Suprapubic skin (tissue), 4 donors: ENCODE data around the gene RCAN2. TPM values are rescaled to one million over a fixed set of nuclear protein-coding genes. Genes with fewer than 3 reads are reported as not detected.
A peak's percentile ranks its signal among the peaks of the same experiment; 100 is the strongest.

Experiments used
- DNase-seq, 2 donors: peaks; one replicate each; pipeline ENCODE4 v3.0.0-alpha.2; 2019; ENCODE audit warnings: low spot score in 2 of 2
- H3K27ac ChIP-seq: fragments of 200-600 bp; sonication (generic); one replicate; pipeline ENCODE4 v1.5.1; 2019
- H3K27me3 ChIP-seq: fragments of 200-600 bp; sonication (generic); one replicate; pipeline ENCODE4 v1.5.1; 2019
- H3K36me3 ChIP-seq: fragments of 200-600 bp; sonication (generic); one replicate; pipeline ENCODE4 v1.5.1; 2019
- H3K4me1 ChIP-seq: fragments of 200-600 bp; sonication (generic); one replicate; pipeline ENCODE4 v1.5.1; 2019
- H3K4me3 ChIP-seq: fragments of 200-600 bp; sonication (generic); one replicate; pipeline ENCODE4 v1.5.1; 2019; ENCODE audit warnings: mild to moderate bottlenecking
- H3K9me3 ChIP-seq: fragments of 200-600 bp; sonication (generic); one replicate; pipeline ENCODE4 v1.5.1; 2019
- EP300 ChIP-seq: sonication (generic); formaldehyde crosslinking; IDR thresholded peaks from one replicate; pipeline ENCODE4 v1.6.1; 2017; ENCODE audit warnings: antibody characterized with exemption
- POLR2A ChIP-seq, 2 donors: fragments of 450-650 bp; IDR thresholded peaks; one replicate each; pipeline ENCODE4 v1.6.1; 2017; ENCODE audit warnings: antibody characterized with exemption in 2 of 2, mild to moderate bottlenecking in 2 of 2, moderate library complexity in 2 of 2
- POLR2AphosphoS5 ChIP-seq, 3 donors: sonication (generic); formaldehyde crosslinking; IDR thresholded peaks; one replicate each; pipeline ENCODE4 v1.6.1; 2017; ENCODE audit warnings: antibody characterized with exemption in 3 of 3
- WGBS: methylation state at CpG from one replicate; pipeline ENCODE4 v1.1.5; 2018; 5-methylcytosine and 5-hydroxymethylcytosine counted together
- total RNA-seq, 4 donors: library from RNA; depleted of rRNA; stranded (reverse); fragments of >200 nt; gene quantifications; one replicate each; pipeline ENCODE4 v1.1.0, GENCODE V29; 2016
- TF ChIP-seq, protein P1 (sequence below), 2 donors: fragments of 200-600 bp in 1 of 2; fragments of 450-650 bp in 1 of 2; sonication (generic) in 1 of 2; IDR thresholded peaks; one replicate each; pipeline ENCODE4 v1.5.1; 2016 to 2019; ENCODE audit warnings: antibody characterized with exemption in 2 of 2, mild to moderate bottlenecking in 1 of 2, moderate library complexity in 1 of 2

RCAN2 gene
- total RNA-seq, 4 donors from 2014 or later: 6.7 to 15.3 (median 13.8) TPM

GRCh38 chr6:46329568-46329967 lies 161.7 kb downstream of the RCAN2 start:
- DNase-seq: no peak
- peaks cover 6% of the 10 kb centered on the region for H3K4me1 ChIP-seq
- no peak overlapping the region for H3K27ac ChIP-seq
- WGBS: 45% methylated on average over 2 of the region's 2 CpGs
- no peak for TF ChIP-seq EP300
- TF ChIP-seq POLR2AphosphoS5 (IDR thresholded peaks at IDR 0.05): no peak
- no peak for TF ChIP-seq POLR2A (IDR thresholded peaks at IDR 0.05)
- TF ChIP-seq, protein P1, sequence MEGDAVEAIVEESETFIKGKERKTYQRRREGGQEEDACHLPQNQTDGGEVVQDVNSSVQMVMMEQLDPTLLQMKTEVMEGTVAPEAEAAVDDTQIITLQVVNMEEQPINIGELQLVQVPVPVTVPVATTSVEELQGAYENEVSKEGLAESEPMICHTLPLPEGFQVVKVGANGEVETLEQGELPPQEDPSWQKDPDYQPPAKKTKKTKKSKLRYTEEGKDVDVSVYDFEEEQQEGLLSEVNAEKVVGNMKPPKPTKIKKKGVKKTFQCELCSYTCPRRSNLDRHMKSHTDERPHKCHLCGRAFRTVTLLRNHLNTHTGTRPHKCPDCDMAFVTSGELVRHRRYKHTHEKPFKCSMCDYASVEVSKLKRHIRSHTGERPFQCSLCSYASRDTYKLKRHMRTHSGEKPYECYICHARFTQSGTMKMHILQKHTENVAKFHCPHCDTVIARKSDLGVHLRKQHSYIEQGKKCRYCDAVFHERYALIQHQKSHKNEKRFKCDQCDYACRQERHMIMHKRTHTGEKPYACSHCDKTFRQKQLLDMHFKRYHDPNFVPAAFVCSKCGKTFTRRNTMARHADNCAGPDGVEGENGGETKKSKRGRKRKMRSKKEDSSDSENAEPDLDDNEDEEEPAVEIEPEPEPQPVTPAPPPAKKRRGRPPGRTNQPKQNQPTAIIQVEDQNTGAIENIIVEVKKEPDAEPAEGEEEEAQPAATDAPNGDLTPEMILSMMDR (IDR thresholded peaks at IDR 0.05): no peak
- no peak overlapping the region for H3K4me3 ChIP-seq
- H3K36me3 ChIP-seq: no peaks in the 10 kb centered on the region
- no peaks in the 10 kb centered on the region for H3K9me3 ChIP-seq
- no peaks in the 10 kb centered on the region for H3K27me3 ChIP-seq

DNA sequence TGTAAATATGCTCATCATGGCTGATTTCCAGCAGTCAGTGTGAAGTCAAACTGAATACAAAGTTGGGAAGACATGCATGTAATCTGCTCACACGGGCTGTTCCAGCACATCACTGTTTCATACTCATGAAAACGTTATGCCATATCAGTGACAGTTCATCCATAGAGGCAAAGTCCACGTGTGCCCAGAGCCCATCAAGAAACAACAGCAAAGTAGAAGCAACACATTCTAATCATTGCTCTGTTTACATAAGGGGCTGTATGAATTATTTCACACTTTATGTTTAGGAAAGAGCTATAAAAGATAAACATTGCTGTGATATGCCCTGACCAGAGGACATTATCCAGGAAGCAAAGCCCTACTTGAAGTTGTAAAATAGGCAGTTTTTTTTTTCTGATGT lies 163.5 kb downstream of the RCAN2 start:
- TF ChIP-seq POLR2AphosphoS5 (IDR thresholded peaks at IDR 0.05): no peak
- H3K4me1 ChIP-seq: peaks cover 10% of the 10 kb centered on the region
- no peaks in the 10 kb centered on the region for H3K27me3 ChIP-seq
- no peak overlapping the region for H3K27ac ChIP-seq
- 57% methylated on average over 3 of the region's 3 CpGs for WGBS
- DNase-seq: no peak
- no peak overlapping the region for H3K4me3 ChIP-seq
- no peaks in the 10 kb centered on the region for H3K36me3 ChIP-seq
- no peaks in the 10 kb centered on the region for H3K9me3 ChIP-seq

DNA sequence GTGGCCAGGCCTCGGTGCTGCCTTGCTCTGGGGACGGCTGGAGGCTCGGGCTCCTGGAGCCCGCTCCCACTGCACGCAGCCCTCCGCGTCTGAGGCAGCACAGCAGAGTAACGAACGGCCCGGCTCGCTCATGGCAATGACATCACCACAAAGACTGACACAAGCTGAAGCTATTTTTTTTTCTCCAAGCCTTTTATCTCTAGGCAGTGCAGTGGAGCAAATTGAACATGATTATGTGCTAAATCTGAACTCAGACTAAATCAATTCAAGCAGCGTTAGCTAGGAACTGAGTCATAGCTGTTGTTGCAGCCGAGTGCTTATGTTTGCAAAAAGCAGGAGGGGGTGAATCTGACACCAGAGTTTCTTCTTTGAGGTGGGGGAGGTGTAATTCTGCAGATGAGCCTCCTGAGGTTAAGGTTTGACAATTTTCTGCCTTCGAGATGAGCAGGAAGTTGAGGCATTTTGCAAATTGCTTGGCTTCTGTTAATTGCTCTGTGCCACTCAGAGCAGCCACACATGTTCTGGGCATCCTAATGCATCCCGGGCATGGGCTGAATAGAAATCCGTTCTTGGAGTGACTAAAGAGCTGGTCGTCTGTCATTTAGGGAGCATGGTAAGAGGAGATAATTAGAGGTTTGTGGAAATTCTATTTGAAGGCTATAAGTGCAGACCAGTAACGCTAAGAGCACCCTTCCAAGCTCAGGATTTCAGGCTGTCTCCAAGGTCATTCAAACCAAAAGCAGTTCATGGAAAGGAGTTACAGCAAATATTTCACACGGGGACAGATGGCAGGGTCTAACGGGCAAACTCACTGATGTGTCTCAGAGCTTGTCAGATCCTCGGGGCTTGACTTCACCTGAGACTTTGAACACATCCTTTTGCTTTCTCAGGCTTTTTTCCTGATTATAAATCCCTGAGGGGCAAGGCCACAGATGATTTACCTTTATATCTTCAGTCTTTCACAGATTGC lies 165.4 kb downstream of the RCAN2 start:
- Histone ChIP-seq H3K9me3 (no peaks in the 10 kb centered on the region), H3K4me3 (no peak overlapping the region), H3K4me1 (peaks cover 14% of the 10 kb centered on the region), H3K27ac (no peak overlapping the region), H3K27me3 (no peaks in the 10 kb centered on the region), H3K36me3 (no peaks in the 10 kb centered on the region)
- 68% methylated on average over 21 of the region's 21 CpGs for WGBS
- peak in 1 of 2 donors; percentile 79 for DNase-seq
- TF ChIP-seq POLR2A (IDR thresholded peaks at IDR 0.05): no peak
- no peak for TF ChIP-seq POLR2AphosphoS5 (IDR thresholded peaks at IDR 0.05)
- no peak for TF ChIP-seq EP300

GRCh38 chr6:46324706-46325105 lies 166.5 kb downstream of the RCAN2 start:
- H3K27ac ChIP-seq: no peak overlapping the region
- DNase-seq: no peak
- H3K27me3 ChIP-seq: no peaks in the 10 kb centered on the region
- TF ChIP-seq EP300: no peak
- no peaks in the 10 kb centered on the region for H3K36me3 ChIP-seq
- no peak overlapping the region for H3K4me3 ChIP-seq
- whole genome bisulfite sequencing: 82% methylated on average over 2 of the region's 2 CpGs
- H3K9me3 ChIP-seq: no peaks in the 10 kb centered on the region
- peaks cover 14% of the 10 kb centered on the region for H3K4me1 ChIP-seq

GRCh38 chr6:46323966-46324622 lies 167.2 kb downstream of the RCAN2 start:
- H3K27ac ChIP-seq: no peak overlapping the region
- WGBS: 74% methylated on average over 3 of the region's 3 CpGs
- TF ChIP-seq POLR2A (IDR thresholded peaks at IDR 0.05) (no peak), EP300 (no peak), POLR2AphosphoS5 (IDR thresholded peaks at IDR 0.05) (no peak)
- TF ChIP-seq, protein P1 (IDR thresholded peaks at IDR 0.05): no peak
- H3K27me3 ChIP-seq: no peaks in the 10 kb centered on the region
- H3K9me3 ChIP-seq: no peaks in the 10 kb centered on the region
- H3K4me1 ChIP-seq: peaks cover 14% of the 10 kb centered on the region
- H3K36me3 ChIP-seq: no peaks in the 10 kb centered on the region
- no peak for DNase-seq
- H3K4me3 ChIP-seq: no peak overlapping the region

DNA sequence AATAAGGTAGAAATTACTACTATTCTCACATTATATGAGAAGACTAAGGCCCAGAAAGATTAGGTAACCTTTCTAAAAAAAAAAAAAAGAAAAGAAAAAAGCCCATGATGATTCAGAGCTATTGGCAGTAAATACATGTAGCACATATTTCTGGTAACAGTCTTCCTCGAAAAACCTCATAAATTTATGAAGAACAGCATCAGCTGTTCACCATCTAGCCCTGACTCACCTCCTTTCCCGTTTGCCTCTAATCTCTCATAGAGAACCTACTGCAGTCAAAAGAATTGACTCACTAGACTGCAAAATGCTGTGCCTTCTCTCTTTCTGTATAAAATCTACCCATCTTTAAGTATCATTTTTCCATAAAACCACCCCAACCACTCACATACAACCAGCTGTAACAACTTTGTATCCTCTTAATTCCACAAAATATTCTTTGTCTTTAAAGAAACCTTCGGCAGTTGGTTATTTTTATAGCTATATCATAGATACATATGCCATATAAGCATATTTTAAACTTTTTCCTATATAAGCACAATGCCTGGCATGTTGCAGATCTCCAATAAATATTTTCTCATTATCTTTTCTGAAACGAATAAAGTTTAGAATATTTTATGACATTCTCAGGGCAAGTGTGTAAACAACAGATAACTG lies 167.8 kb downstream of the RCAN2 start:
- Histone ChIP-seq H3K4me3 (no peak overlapping the region), H3K4me1 (peaks cover 14% of the 10 kb centered on the region), H3K27ac (no peak overlapping the region), H3K36me3 (no peaks in the 10 kb centered on the region), H3K9me3 (no peaks in the 10 kb centered on the region), H3K27me3 (no peaks in the 10 kb centered on the region)
- TF ChIP-seq EP300: no peak
- TF ChIP-seq POLR2A (IDR thresholded peaks at IDR 0.05): no peak
- TF ChIP-seq, protein P1 (IDR thresholded peaks at IDR 0.05): no peak
- no peak for TF ChIP-seq POLR2AphosphoS5 (IDR thresholded peaks at IDR 0.05)
- no peak for DNase-seq
- 46% methylated on average over 4 of the region's 4 CpGs for WGBS
